GM12878 (cell line): ENCODE data around the gene PIP5K1A. TPM values are rescaled to one million over a fixed set of nuclear protein-coding genes. Genes with fewer than 3 reads are reported as not detected.

ENCODE experiments used
- CBX5 ChIP-seq: sonication (generic); IDR thresholded peaks from 2 replicates; pipeline ENCODE4 v1.6.1; 2016; ENCODE audit warnings: low read depth, moderate library complexity, mild to moderate bottlenecking, inconsistent platforms
- EZH2 ChIP-seq: IDR thresholded peaks from 2 replicates; pipeline ENCODE4 v1.6.1; 2012; ENCODE audit warnings: low read depth, mild to moderate bottlenecking, control low read depth, inconsistent platforms, low read length, borderline replicate concordance; ENCODE audit not compliant: control insufficient read depth
- IKZF2 ChIP-seq, 2 experiments: fragments of 450-650 bp; IDR thresholded peaks; 2 replicates each; pipeline ENCODE4 v1.6.1; 2017; ENCODE audit warnings: mild to moderate bottlenecking in 2 of 2, moderate library complexity in 2 of 2
- IRF4 ChIP-seq: IDR thresholded peaks from 2 replicates; pipeline ENCODE4 v1.6.1; 2011; ENCODE audit warnings: low read depth, low read length
- JUNB ChIP-seq: IDR thresholded peaks from 2 replicates; pipeline ENCODE4 v1.6.1; 2016; ENCODE audit warnings: antibody characterized with exemption, mild to moderate bottlenecking
- KAT2A ChIP-seq: conservative IDR thresholded peaks from 2 replicates; pipeline ENCODE4 v1.6.1; 2011; ENCODE audit warnings: low read depth, low read length; ENCODE audit not compliant: control insufficient read depth
- LARP7 ChIP-seq: fragments of 450-650 bp; IDR thresholded peaks from 2 replicates; pipeline ENCODE4 v1.6.1; 2017; ENCODE audit warnings: mild to moderate bottlenecking
- MXI1 ChIP-seq: fragments of 150-350 bp; IDR thresholded peaks from 2 replicates; pipeline ENCODE4 v1.6.1; 2011; ENCODE audit warnings: low read depth, mild to moderate bottlenecking, inconsistent platforms, low read length, improper control_type of control experiment
- NR2C1 ChIP-seq: fragments of 450-650 bp; IDR thresholded peaks from 2 replicates; pipeline ENCODE4 v1.6.1; 2017; ENCODE audit warnings: antibody characterized with exemption, mild to moderate bottlenecking, moderate library complexity
- POLR2AphosphoS2 ChIP-seq: IDR thresholded peaks from 2 replicates; pipeline ENCODE4 v1.6.1; 2011; ENCODE audit warnings: low read depth, mild to moderate bottlenecking, low read length, improper control_type of control experiment, moderate library complexity
- POU2F2 ChIP-seq: IDR thresholded peaks from 3 replicates; pipeline ENCODE4 v1.6.1; 2011; ENCODE audit warnings: low read depth, mild to moderate bottlenecking, low read length, borderline replicate concordance
- SIN3A ChIP-seq: IDR thresholded peaks from 2 replicates; pipeline ENCODE4 v1.6.1; 2012; ENCODE audit warnings: low read depth, low read length, improper control_type of control experiment
- SIX5 ChIP-seq: IDR thresholded peaks from 2 replicates; pipeline ENCODE4 v1.6.1; 2011; ENCODE audit warnings: mild to moderate bottlenecking, low read depth, low read length, moderate library complexity; ENCODE audit not compliant: severe bottlenecking
- STAT3 ChIP-seq: IDR thresholded peaks from 2 replicates; pipeline ENCODE4 v1.6.1; 2011; ENCODE audit warnings: low read depth, low read length, improper control_type of control experiment
- ZNF207 ChIP-seq: fragments of 450-650 bp; IDR thresholded peaks from 2 replicates; pipeline ENCODE4 v1.6.1; 2014; ENCODE audit warnings: antibody characterized with exemption, mild to moderate bottlenecking, borderline replicate concordance
- ZNF24 ChIP-seq: fragments of 450-650 bp; IDR thresholded peaks from 2 replicates; pipeline ENCODE4 v1.6.1; 2017; ENCODE audit warnings: antibody characterized with exemption, mild to moderate bottlenecking
- ZNF622 ChIP-seq: fragments of 450-650 bp; IDR thresholded peaks from 2 replicates; pipeline ENCODE4 v1.6.1; 2017; ENCODE audit warnings: mild to moderate bottlenecking, inconsistent platforms
- polyA plus RNA-seq, 11 experiments: library from polyadenylated mRNA; depleted of rRNA in 4 of 11; unstranded in 6 of 11; stranded (reverse) in 5 of 11; fragments of >200 nt; fragmentation: Nextera tagmentation in 4 of 11; fragmentation: Illumina TruSeq in 1 of 11; extraction: Ambion mirVana in 4 of 11; extraction: Trizol in 1 of 11; gene quantifications; 1 replicate in 1 of 11; 2 replicates in 10 of 11; pipeline versions ENCODE4 v1.2.1 to v1.2.3, GENCODE V29; 2011 to 2016; ENCODE audit warnings: inconsistent platforms in 2 of 11, missing spikeins in 2 of 11, low read depth in 1 of 11
- total RNA-seq, 4 experiments: library from RNA; depleted of rRNA in 3 of 4; stranded (reverse); fragments of >200 nt in 3 of 4; fragmentation: Illumina TruSeq in 1 of 4; extraction: Trizol in 1 of 4; gene quantifications; 2 replicates each; pipeline versions ENCODE4 v1.2.1 to v1.2.3, GENCODE V29; 2013 to 2021
- TF ChIP-seq, protein P1 (sequence below): fragments of 450-650 bp; IDR thresholded peaks from 2 replicates; pipeline ENCODE4 v1.6.1; 2016; ENCODE audit warnings: mild to moderate bottlenecking
- TF ChIP-seq, protein P2 (sequence below): IDR thresholded peaks from 2 replicates; pipeline ENCODE4 v1.6.1; 2011; ENCODE audit warnings: mild to moderate bottlenecking, low read depth, low read length, moderate library complexity; ENCODE audit not compliant: insufficient replicate concordance
- TF ChIP-seq, protein P3 (sequence below), 3 experiments: IDR thresholded peaks in 2 of 3; conservative IDR thresholded peaks in 1 of 3; 2 replicates each; pipeline ENCODE4 v1.5.1; 2011; ENCODE audit warnings: low read depth in 3 of 3, low read length in 3 of 3, mild to moderate bottlenecking in 3 of 3, control low read depth in 2 of 3, moderate library complexity in 2 of 3, inconsistent platforms in 1 of 3, mixed read lengths in 1 of 3; ENCODE audit not compliant: control insufficient read depth in 2 of 3, insufficient read depth in 1 of 3; ENCODE audit errors: extremely low read depth in 1 of 3
- TF ChIP-seq, protein P4 (sequence below): fragments of 450-650 bp; IDR thresholded peaks from 2 replicates; pipeline ENCODE4 v1.6.1; 2018; ENCODE audit warnings: borderline replicate concordance, mild to moderate bottlenecking; ENCODE audit not compliant: partially characterized antibody

The PIP5K1A gene
- total and polyA plus RNA-seq, 10 of the 15 experiments (the other 5 are each of a cell fraction or from before 2014, with no cell fraction given), result 4.5 to 114 (median 51.5) TPM

DNA sequence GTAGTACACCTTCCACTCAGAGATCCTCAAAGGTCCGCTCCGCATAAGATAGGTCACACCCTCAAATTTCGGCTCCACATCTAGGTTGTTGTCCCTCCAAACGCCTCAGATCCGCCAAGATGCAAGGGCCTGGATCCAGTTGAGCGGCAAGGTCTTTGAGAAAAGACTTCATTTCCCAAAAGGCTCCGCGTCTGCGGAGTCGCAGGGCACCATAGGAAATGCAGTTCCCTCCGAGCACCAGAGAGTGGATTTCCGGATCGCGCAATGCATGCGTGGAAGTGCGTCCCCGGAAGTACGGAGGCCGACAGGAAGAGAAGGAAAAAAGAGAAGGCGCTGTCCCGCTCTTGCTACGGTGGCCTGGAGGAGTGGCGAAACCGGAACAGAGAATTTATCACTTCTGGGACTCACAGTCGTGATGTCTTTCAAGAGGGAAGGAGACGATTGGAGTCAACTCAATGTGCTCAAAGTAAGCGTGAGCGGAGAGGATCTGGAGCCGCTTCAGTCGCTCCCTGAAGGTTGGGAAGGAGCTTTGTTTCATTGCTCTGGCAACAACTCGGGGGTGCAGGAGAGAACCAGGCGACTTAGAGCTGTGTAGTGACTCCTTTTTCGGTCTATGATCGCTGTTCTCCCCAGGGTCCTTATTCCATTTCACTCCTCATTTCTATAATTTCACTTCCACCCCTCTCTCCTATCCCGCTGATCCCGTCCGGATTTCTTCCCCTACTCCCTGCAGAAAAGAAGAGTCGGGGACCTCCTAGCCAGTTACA is 32.4 kb upstream of the PIP5K1A start, which contains the start of the genes LYSMD1 and SCNM1 (continued):
- TF ChIP-seq, protein P1, sequence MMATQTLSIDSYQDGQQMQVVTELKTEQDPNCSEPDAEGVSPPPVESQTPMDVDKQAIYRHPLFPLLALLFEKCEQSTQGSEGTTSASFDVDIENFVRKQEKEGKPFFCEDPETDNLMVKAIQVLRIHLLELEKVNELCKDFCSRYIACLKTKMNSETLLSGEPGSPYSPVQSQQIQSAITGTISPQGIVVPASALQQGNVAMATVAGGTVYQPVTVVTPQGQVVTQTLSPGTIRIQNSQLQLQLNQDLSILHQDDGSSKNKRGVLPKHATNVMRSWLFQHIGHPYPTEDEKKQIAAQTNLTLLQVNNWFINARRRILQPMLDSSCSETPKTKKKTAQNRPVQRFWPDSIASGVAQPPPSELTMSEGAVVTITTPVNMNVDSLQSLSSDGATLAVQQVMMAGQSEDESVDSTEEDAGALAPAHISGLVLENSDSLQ, result peak; percentile 52; the same call in 1 of the 2 replicates
- TF ChIP-seq LARP7 (0 out of 2 replicates have a peak, but pooled peaks have one; percentile 51), CBX5 (no peak), POU2F2 (peak; percentile 93), EZH2 (no peak), KAT2A (no peak), MXI1 (peak; percentile 88), STAT3 (no peak), IKZF2 (IDR thresholded peaks at IDR 0.05) (peak in 1 of 2 experiments; percentile 76; a peak in 2 of 4 replicates), IRF4 (peak; percentile 82; the same call in 1 of the 2 replicates), JUNB (no peak), SIN3A (no peak; the same call in 1 of the 2 replicates), NR2C1 (peak; percentile 69), ZNF207 (peak; percentile 96; the same call in 1 of the 2 replicates), ZNF24 (peak; percentile 71; the same call in 1 of the 2 replicates), POLR2AphosphoS2 (no peak; the same call in 1 of the 2 replicates), SIX5 (peak; percentile 100), ZNF622 (no peak)
- TF ChIP-seq, protein P2, sequence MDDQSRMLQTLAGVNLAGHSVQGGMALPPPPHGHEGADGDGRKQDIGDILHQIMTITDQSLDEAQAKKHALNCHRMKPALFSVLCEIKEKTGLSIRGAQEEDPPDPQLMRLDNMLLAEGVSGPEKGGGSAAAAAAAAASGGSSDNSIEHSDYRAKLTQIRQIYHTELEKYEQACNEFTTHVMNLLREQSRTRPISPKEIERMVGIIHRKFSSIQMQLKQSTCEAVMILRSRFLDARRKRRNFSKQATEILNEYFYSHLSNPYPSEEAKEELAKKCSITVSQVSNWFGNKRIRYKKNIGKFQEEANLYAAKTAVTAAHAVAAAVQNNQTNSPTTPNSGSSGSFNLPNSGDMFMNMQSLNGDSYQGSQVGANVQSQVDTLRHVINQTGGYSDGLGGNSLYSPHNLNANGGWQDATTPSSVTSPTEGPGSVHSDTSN, result peak; percentile 6
- TF ChIP-seq, protein P3, sequence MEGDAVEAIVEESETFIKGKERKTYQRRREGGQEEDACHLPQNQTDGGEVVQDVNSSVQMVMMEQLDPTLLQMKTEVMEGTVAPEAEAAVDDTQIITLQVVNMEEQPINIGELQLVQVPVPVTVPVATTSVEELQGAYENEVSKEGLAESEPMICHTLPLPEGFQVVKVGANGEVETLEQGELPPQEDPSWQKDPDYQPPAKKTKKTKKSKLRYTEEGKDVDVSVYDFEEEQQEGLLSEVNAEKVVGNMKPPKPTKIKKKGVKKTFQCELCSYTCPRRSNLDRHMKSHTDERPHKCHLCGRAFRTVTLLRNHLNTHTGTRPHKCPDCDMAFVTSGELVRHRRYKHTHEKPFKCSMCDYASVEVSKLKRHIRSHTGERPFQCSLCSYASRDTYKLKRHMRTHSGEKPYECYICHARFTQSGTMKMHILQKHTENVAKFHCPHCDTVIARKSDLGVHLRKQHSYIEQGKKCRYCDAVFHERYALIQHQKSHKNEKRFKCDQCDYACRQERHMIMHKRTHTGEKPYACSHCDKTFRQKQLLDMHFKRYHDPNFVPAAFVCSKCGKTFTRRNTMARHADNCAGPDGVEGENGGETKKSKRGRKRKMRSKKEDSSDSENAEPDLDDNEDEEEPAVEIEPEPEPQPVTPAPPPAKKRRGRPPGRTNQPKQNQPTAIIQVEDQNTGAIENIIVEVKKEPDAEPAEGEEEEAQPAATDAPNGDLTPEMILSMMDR (IDR thresholded peaks at IDR 0.05 in 2 of 3, conservative IDR thresholded peaks at IDR 0.05 in 1 of 3; ENCODE audit: control insufficient read depth in 2 of 3, extremely low read depth in 1 of 3, insufficient read depth in 1 of 3, low read depth in 3 of 3, low read length in 3 of 3), result no peak
- TF ChIP-seq, protein P4, sequence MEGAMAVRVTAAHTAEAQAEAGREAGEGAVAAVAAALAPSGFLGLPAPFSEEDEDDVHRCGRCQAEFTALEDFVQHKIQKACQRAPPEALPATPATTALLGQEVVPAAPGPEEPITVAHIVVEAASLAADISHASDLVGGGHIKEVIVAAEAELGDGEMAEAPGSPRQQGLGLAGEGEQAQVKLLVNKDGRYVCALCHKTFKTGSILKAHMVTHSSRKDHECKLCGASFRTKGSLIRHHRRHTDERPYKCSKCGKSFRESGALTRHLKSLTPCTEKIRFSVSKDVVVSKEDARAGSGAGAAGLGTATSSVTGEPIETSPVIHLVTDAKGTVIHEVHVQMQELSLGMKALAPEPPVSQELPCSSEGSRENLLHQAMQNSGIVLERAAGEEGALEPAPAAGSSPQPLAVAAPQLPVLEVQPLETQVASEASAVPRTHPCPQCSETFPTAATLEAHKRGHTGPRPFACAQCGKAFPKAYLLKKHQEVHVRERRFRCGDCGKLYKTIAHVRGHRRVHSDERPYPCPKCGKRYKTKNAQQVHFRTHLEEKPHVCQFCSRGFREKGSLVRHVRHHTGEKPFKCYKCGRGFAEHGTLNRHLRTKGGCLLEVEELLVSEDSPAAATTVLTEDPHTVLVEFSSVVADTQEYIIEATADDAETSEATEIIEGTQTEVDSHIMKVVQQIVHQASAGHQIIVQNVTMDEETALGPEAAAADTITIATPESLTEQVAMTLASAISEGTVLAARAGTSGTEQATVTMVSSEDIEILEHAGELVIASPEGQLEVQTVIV, result peak; percentile 94
